HepG2 (cell line): Measurements from ENCODE around the gene DUS1L. TPM values are rescaled to one million over a fixed set of nuclear protein-coding genes. Genes with fewer than 3 reads are reported as not detected.

ENCODE experiments used
- ELF3 ChIP-seq: IDR thresholded peaks from 2 replicates; pipeline ENCODE4 v1.6.1; 2016; ENCODE audit warnings: missing genetic modification reagents, missing compliant biosample characterization
- FOXJ3 ChIP-seq: sonication (generic); formaldehyde crosslinking; IDR thresholded peaks from 2 replicates; pipeline ENCODE4 v1.4.0; 2020; ENCODE audit warnings: missing genetic modification reagents, mild to moderate bottlenecking, borderline replicate concordance
- HOXA3 ChIP-seq: sonication (generic); formaldehyde crosslinking; IDR thresholded peaks from 2 replicates; pipeline ENCODE4 v1.5.0; 2020; ENCODE audit warnings: missing genetic modification reagents
- MTA3 ChIP-seq: sonication (generic); formaldehyde crosslinking; IDR thresholded peaks from 2 replicates; pipeline ENCODE4 v1.4.0; 2020; ENCODE audit warnings: missing genetic modification reagents
- NR2C2 ChIP-seq: sonication (generic); formaldehyde crosslinking; IDR thresholded peaks from 2 replicates; pipeline ENCODE4 v1.4.0; 2020; ENCODE audit warnings: missing genetic modification reagents, mild to moderate bottlenecking, moderate library complexity, borderline replicate concordance
- NR2F6 ChIP-seq, 2 experiments: IDR thresholded peaks; 2 replicates each; pipeline ENCODE4 v1.6.1; 2016; ENCODE audit warnings: antibody characterized with exemption in 1 of 2, mild to moderate bottlenecking in 1 of 2
- SAFB2 ChIP-seq: sonication (generic); formaldehyde crosslinking; IDR thresholded peaks from 2 replicates; pipeline ENCODE4 v1.5.1; 2020; ENCODE audit warnings: missing genetic modification reagents, low read depth, mild to moderate bottlenecking, borderline replicate concordance
- ZBTB21 ChIP-seq: sonication (generic); formaldehyde crosslinking; IDR thresholded peaks from 2 replicates; pipeline ENCODE4 v1.4.0; 2020; ENCODE audit warnings: missing genetic modification reagents
- ZMYM2 ChIP-seq: sonication (generic); formaldehyde crosslinking; IDR thresholded peaks from 2 replicates; pipeline ENCODE4 v1.8.0; 2022; ENCODE audit warnings: mild to moderate bottlenecking, missing genetic modification reagents
- polyA plus RNA-seq, 8 experiments: library from polyadenylated mRNA; depleted of rRNA in 3 of 8; stranded (reverse) in 7 of 8; unstranded in 1 of 8; fragments of >200 nt; fragmentation: Illumina TruSeq in 4 of 8; extraction: Trizol in 4 of 8; gene quantifications; 2 replicates each; pipeline versions ENCODE4 v1.2.1 to v1.2.3, GENCODE V29; 2011 to 2016; ENCODE audit warnings: low read depth in 4 of 8, missing spikeins in 1 of 8, mixed read lengths in 1 of 8; ENCODE audit not compliant: insufficient read depth in 1 of 8
- total RNA-seq, 5 experiments: library from RNA; depleted of rRNA; stranded (reverse); fragments of >200 nt; fragmentation: Illumina TruSeq; extraction: Trizol; gene quantifications; 2 replicates each; pipeline ENCODE4 v1.2.3, GENCODE V29; 2016; ENCODE audit warnings: low read depth in 1 of 5
- TF ChIP-seq, protein P1 (sequence below), 2 experiments: sonication (generic) in 1 of 2; formaldehyde crosslinking in 1 of 2; IDR thresholded peaks; 2 replicates each; pipeline versions ENCODE4 v1.4.0 to v1.6.1; 2016 to 2020; ENCODE audit warnings: borderline replicate concordance in 1 of 2, low read depth in 1 of 2, mild to moderate bottlenecking in 1 of 2, missing genetic modification reagents in 1 of 2
- TF ChIP-seq, protein P2 (sequence below): sonication (generic); formaldehyde crosslinking; IDR thresholded peaks from 2 replicates; pipeline ENCODE4 v1.4.0; 2020; ENCODE audit warnings: missing genetic modification reagents
- TF ChIP-seq, protein P3 (sequence below): sonication (generic); formaldehyde crosslinking; IDR thresholded peaks from 2 replicates; pipeline ENCODE4 v1.5.1; 2020; ENCODE audit warnings: mild to moderate bottlenecking, missing genetic modification reagents, moderate library complexity
- TF ChIP-seq, protein P4 (sequence below): sonication (generic); formaldehyde crosslinking; IDR thresholded peaks from 2 replicates; pipeline ENCODE4 v1.4.0; 2020; ENCODE audit warnings: missing genetic modification reagents

DUS1L gene
- total and polyA plus RNA-seq, 2 of the 13 experiments (the other 11 are each of a cell fraction or from before 2014, with no cell fraction given), result 81.0 to 109 TPM

DNA sequence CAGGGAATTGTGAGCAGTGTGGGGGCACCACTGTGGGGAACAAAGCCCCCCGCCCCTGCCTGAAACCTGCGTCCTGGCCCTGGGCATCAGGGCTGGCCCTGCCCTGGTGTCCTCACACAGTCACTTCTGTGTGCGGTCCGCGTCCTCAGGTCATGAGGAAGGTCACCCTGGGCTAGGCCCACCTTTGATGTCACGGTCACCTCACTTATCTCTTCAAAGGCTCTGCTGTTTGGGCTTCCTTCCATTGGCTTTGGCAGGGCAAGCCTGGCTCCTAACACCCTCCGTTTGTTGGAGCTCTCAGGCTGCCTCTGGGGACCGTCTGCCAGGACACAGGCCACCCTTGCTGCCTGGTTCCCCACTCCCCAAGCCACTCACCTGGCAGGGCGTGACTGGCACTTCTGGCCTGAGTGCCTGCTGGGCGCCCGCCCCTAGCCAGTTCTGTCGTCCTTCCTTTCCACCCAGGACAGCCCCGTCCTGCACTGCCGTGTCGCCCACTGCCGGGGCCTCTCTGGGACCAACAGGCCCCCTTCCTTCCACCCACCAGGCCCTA lies 51.8 kb downstream of the DUS1L start (continued):
- TF ChIP-seq, protein P1, sequence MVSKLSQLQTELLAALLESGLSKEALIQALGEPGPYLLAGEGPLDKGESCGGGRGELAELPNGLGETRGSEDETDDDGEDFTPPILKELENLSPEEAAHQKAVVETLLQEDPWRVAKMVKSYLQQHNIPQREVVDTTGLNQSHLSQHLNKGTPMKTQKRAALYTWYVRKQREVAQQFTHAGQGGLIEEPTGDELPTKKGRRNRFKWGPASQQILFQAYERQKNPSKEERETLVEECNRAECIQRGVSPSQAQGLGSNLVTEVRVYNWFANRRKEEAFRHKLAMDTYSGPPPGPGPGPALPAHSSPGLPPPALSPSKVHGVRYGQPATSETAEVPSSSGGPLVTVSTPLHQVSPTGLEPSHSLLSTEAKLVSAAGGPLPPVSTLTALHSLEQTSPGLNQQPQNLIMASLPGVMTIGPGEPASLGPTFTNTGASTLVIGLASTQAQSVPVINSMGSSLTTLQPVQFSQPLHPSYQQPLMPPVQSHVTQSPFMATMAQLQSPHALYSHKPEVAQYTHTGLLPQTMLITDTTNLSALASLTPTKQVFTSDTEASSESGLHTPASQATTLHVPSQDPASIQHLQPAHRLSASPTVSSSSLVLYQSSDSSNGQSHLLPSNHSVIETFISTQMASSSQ (IDR thresholded peaks at IDR 0.05; ENCODE audit: low read depth), result no peak
- TF ChIP-seq, protein P1 (CRISPR knock-in tag; IDR thresholded peaks at IDR 0.05; ENCODE audit: borderline replicate concordance), result peak; percentile 64
- TF ChIP-seq HOXA3 (peak; percentile 44; the same call in 1 of the 2 replicates), ZBTB21 (CRISPR knock-in tag) (peak; percentile 79), NR2F6 (IDR thresholded peaks at IDR 0.05) (peak; percentile 93), NR2F6 (CRISPR knock-in tag; IDR thresholded peaks at IDR 0.05) (peak; percentile 89), FOXJ3 (peak; percentile 15; the same call in 1 of the 2 replicates), ELF3 (CRISPR knock-in tag) (peak; percentile 53; the same call in 1 of the 2 replicates), ZMYM2 (CRISPR knock-in tag) (no peak), SAFB2 (CRISPR knock-in tag) (0 out of 2 replicates have a peak, but pooled peaks have one; percentile 46), NR2C2 (CRISPR knock-in tag) (peak; percentile 66), MTA3 (CRISPR knock-in tag) (no peak)
- TF ChIP-seq, protein P2, sequence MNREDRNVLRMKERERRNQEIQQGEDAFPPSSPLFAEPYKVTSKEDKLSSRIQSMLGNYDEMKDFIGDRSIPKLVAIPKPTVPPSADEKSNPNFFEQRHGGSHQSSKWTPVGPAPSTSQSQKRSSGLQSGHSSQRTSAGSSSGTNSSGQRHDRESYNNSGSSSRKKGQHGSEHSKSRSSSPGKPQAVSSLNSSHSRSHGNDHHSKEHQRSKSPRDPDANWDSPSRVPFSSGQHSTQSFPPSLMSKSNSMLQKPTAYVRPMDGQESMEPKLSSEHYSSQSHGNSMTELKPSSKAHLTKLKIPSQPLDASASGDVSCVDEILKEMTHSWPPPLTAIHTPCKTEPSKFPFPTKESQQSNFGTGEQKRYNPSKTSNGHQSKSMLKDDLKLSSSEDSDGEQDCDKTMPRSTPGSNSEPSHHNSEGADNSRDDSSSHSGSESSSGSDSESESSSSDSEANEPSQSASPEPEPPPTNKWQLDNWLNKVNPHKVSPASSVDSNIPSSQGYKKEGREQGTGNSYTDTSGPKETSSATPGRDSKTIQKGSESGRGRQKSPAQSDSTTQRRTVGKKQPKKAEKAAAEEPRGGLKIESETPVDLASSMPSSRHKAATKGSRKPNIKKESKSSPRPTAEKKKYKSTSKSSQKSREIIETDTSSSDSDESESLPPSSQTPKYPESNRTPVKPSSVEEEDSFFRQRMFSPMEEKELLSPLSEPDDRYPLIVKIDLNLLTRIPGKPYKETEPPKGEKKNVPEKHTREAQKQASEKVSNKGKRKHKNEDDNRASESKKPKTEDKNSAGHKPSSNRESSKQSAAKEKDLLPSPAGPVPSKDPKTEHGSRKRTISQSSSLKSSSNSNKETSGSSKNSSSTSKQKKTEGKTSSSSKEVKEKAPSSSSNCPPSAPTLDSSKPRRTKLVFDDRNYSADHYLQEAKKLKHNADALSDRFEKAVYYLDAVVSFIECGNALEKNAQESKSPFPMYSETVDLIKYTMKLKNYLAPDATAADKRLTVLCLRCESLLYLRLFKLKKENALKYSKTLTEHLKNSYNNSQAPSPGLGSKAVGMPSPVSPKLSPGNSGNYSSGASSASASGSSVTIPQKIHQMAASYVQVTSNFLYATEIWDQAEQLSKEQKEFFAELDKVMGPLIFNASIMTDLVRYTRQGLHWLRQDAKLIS (CRISPR knock-in tag), result peak; percentile 80; the same call in 1 of the 2 replicates
- TF ChIP-seq, protein P3, sequence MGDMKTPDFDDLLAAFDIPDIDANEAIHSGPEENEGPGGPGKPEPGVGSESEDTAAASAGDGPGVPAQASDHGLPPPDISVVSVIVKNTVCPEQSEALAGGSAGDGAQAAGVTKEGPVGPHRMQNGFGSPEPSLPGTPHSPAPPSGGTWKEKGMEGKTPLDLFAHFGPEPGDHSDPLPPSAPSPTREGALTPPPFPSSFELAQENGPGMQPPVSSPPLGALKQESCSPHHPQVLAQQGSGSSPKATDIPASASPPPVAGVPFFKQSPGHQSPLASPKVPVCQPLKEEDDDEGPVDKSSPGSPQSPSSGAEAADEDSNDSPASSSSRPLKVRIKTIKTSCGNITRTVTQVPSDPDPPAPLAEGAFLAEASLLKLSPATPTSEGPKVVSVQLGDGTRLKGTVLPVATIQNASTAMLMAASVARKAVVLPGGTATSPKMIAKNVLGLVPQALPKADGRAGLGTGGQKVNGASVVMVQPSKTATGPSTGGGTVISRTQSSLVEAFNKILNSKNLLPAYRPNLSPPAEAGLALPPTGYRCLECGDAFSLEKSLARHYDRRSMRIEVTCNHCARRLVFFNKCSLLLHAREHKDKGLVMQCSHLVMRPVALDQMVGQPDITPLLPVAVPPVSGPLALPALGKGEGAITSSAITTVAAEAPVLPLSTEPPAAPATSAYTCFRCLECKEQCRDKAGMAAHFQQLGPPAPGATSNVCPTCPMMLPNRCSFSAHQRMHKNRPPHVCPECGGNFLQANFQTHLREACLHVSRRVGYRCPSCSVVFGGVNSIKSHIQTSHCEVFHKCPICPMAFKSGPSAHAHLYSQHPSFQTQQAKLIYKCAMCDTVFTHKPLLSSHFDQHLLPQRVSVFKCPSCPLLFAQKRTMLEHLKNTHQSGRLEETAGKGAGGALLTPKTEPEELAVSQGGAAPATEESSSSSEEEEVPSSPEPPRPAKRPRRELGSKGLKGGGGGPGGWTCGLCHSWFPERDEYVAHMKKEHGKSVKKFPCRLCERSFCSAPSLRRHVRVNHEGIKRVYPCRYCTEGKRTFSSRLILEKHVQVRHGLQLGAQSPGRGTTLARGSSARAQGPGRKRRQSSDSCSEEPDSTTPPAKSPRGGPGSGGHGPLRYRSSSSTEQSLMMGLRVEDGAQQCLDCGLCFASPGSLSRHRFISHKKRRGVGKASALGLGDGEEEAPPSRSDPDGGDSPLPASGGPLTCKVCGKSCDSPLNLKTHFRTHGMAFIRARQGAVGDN (CRISPR knock-in tag), result peak; percentile 80
- TF ChIP-seq, protein P4, sequence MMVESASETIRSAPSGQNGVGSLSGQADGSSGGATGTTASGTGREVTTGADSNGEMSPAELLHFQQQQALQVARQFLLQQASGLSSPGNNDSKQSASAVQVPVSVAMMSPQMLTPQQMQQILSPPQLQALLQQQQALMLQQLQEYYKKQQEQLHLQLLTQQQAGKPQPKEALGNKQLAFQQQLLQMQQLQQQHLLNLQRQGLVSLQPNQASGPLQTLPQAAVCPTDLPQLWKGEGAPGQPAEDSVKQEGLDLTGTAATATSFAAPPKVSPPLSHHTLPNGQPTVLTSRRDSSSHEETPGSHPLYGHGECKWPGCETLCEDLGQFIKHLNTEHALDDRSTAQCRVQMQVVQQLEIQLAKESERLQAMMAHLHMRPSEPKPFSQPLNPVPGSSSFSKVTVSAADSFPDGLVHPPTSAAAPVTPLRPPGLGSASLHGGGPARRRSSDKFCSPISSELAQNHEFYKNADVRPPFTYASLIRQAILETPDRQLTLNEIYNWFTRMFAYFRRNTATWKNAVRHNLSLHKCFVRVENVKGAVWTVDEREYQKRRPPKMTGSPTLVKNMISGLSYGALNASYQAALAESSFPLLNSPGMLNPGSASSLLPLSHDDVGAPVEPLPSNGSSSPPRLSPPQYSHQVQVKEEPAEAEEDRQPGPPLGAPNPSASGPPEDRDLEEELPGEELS, result peak; percentile 40; the same call in 1 of the 2 replicates
